Suprapubic skin (tissue), 3 donors: ENCODE results near the gene CFAP46.
A peak's percentile ranks its signal among the peaks of the same experiment; 100 is the strongest.

Experiments used
- EP300 ChIP-seq: sonication (generic); formaldehyde crosslinking; IDR thresholded peaks from one replicate; pipeline ENCODE4 v1.6.1; 2017; ENCODE audit warnings: antibody characterized with exemption
- POLR2A ChIP-seq, 2 donors: fragments of 450-650 bp; IDR thresholded peaks; one replicate each; pipeline ENCODE4 v1.6.1; 2017; ENCODE audit warnings: antibody characterized with exemption in 2 of 2, mild to moderate bottlenecking in 2 of 2, moderate library complexity in 2 of 2
- TF ChIP-seq, protein P1 (sequence below), 2 donors: fragments of 200-600 bp in 1 of 2; fragments of 450-650 bp in 1 of 2; sonication (generic) in 1 of 2; IDR thresholded peaks; one replicate each; pipeline ENCODE4 v1.5.1; 2016 to 2019; ENCODE audit warnings: antibody characterized with exemption in 2 of 2, mild to moderate bottlenecking in 1 of 2, moderate library complexity in 1 of 2

DNA sequence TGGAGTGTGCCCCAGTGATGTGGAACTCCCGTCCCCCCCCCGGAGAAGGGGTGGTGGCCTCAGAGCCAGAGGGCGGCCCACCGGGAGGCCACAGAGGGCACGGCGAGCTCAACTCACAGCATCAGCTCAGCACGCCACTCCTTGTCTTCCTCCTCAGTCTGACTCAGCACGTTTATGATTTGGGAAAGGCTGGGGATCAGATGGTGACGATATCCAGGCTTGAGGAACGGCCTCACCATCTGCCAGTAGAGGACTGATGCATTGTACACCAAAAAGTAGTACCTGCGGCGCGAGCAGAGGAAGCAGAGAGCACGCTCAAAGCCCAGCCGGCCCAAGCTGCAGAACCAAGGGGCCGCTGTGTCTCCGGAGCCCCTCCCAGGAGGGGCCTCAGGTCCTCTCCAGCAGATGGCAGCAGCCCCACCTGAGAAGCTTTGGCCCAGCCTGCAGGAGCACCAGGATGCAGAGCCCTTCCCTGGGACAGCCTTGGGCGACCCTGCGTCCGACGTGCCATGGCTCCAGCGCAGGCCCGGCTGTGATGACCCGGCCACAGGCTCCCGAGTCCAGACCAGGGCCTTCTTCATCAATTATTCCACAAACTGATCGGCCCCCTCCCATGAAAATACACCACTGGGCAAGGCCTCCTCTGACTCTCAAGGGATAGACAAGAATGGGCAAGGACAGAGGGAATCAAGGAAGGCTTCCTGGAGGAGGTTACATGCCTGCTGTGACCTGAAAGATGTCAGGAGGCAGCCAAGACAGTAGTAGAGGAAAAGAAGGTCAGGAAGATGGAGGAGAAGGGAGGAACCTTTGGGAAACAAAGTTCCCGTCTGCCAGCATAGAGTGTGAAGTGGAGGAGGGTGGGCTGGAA is 3.7 kb downstream of the CFAP46 start:
- TF ChIP-seq, protein P1, sequence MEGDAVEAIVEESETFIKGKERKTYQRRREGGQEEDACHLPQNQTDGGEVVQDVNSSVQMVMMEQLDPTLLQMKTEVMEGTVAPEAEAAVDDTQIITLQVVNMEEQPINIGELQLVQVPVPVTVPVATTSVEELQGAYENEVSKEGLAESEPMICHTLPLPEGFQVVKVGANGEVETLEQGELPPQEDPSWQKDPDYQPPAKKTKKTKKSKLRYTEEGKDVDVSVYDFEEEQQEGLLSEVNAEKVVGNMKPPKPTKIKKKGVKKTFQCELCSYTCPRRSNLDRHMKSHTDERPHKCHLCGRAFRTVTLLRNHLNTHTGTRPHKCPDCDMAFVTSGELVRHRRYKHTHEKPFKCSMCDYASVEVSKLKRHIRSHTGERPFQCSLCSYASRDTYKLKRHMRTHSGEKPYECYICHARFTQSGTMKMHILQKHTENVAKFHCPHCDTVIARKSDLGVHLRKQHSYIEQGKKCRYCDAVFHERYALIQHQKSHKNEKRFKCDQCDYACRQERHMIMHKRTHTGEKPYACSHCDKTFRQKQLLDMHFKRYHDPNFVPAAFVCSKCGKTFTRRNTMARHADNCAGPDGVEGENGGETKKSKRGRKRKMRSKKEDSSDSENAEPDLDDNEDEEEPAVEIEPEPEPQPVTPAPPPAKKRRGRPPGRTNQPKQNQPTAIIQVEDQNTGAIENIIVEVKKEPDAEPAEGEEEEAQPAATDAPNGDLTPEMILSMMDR (IDR thresholded peaks at IDR 0.05) = peak in 1 of 2 donors; percentile 20
- TF ChIP-seq EP300 (no peak), POLR2A (IDR thresholded peaks at IDR 0.05) (no peak)
